Measurements from ENCODE around the gene PYGM. TPM values are rescaled to one million over a fixed set of nuclear protein-coding genes. Genes with fewer than 3 reads are reported as not detected.

The PYGM gene
- total RNA-seq, 1 donor from 2014 or later = 0.34 TPM

GRCh38 chr11:64753380-64754123 is 6.2 kb downstream of the PYGM start:
- DNase-seq = no peak

DNA sequence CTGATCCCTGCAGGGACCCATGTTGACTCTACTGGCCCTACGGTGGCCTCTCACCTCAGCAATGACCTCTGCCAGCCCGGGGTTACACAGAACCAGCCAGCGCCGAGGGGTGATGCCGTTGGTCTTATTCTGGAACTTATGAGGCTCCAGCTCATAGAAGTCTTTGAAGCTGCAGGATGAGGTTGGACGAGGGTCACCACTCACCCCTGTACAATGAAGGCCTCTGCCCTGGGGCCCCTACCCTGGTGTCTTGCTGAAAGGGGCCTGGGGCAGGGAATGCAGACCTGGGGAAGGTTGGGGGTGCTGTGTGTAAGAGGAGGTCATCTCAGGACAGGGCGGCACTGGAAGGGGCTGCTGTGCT is 6.8 kb downstream of the PYGM start:
- no peak for DNase-seq

- DNase-seq = no peak
Measured at GRCh38 chr11:64752175-64752970, 7.4 kb downstream of the PYGM start.

GRCh38 chr11:64751580-64751979 is 8.2 kb downstream of the PYGM start:
- no peak for DNase-seq

- DNase-seq = no peak
Measured at GRCh38 chr11:64751136-64751535, 8.6 kb downstream of the PYGM start.

DNA sequence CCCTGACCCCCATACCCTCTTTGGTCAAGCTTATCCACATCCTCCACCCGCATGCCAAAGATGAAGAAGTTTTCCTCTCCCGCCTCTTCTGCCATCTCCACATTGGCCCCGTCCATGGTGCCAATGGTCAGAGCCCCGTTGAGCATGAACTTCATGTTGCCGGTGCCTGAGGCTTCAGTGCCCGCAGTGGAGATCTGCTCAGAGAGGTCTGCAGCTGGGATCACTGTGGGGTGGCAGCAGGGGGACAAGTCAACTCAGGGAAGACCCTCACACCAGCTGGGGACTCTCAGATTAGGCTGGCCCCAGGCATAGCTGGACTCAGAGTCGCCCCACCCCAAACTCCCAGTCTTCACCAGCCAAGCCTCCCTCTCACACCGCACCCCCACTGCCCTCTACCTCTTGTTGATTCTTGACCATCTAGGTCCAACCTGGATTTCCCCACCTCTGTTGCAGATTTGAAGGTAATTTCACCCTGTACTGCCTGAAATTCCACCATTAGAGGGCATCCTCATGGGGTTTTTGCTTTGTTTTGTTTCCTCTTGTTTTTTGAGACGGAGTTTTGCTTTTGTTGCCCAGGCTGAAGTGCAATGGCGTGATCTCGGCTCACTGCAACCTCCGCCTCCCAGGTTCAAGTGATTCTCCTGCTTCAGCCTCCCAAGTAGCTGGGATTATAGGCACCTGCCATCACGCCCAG is 9.3 kb downstream of the PYGM start:
- no peak for DNase-seq

GRCh38 chr11:64747961-64748665 is 11.7 kb downstream of the PYGM start:
- no peak for DNase-seq

DNA sequence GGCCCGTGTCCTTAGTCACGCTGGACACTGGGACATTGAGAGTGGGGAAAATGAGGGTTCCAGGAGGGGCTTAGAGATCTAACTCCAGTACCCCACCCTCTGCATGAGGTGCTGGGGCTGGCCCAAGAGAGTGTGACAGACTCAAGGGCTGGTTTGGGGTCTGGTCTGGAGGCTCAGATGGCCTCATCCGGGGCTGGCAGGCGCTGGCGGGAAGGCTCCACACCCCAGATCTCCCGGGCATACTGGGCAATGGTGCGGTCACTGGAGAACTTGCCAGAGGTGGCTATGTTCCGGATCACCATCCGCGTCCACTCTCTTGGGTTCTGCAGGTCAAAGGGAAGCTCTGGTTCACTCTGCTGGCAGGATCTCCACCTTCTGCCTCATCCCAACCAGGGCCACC is 13.3 kb downstream of the PYGM start:
- no peak for DNase-seq

- DNase-seq = peak; percentile 67
Measured at GRCh38 chr11:64745521-64746328, 14.0 kb downstream of the PYGM start.

DNA sequence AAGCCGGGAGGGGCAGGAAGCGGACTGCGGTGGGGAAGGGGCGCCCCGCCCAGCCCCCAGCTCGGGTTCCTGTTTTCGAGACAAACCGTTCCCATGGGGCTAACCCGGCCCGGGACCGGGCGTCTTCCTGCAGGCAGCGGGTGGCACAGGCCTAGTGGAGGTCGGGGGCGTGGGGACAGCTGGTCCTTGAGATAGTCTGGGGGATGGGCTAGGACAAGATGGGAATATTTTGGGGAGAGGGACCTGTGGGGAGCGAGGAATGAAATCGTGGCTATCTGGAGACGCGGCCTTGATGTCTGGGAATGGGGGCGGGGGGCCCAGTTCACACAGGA is 14.6 kb downstream of the PYGM start:
- no peak for DNase-seq

DNA sequence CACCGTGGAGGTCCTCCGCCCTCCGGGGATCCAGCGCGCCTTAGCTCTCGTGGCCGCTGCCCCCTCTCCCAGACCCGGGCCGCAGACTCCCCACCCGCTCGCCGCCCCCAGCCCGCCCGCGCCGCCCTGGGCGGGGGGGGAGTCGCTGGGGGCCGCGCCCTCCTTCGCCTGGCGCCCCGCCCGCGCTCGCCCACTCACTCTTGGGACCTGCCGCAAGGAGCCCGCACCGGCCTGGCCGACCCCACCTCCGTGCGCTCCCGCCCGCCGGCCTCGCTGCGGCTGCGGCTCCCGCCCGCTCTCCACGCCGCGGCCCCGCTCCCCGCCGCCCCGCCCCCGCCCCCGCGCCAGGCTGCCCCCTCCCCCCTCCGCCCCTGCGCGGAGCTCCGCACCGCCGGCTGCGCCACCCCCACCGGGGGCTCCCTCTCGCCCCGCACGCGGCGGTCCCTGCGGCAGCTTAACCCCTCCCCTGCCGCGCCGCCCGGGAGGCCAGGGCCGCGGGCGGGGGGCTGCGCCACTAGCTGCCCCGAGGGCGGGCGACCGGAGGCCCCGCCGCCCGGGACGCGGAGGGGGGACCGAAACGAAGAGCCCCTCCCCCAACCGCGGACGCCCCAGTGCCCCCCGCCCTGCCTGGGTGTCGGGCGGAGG is 15.1 kb downstream of the PYGM start:
- no peak for DNase-seq

- peak; percentile 49 for DNase-seq
Measured at GRCh38 chr11:64743591-64744543, 15.9 kb downstream of the PYGM start, which contains the start of gene RASGRP2. Gene RASGRP2 (minus strand): TSS chr11:64744142. CDS start chr11:64742866, 1,276 bp downstream.

DNA sequence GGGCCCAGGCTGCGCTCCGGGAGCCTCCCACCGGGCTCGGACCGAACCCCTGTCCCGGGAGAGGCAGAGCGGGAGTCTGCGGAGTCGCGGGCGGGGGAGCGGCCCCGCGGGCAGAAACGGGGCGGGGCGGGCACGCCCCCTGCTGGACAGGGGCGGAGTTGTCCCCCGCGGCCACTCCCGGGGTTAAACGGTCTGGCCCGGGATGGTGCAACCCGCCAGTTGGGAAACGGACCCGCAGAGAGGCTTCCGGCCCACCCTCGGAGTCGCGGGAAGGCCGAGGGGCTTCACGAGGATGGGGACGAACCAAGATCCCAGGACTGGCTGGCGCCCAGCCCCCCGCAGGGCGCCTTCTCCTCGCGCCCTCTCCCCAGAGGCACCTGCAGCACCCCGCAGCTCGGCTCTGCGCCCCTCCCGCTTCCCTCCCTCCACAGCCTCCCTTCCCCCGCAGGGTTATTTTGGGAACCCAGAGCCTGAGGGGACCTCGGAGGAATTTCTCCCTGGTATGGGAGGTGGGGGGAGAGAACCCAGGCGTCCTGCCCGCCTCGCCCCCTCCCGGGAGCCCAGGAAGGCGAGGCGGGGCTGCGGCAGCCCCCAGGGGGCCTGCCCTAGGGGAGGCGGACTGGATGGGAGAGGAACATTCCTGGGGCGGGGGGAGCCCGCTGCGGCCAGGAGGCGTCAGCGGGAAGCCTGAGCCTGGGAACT is 16.7 kb downstream of the PYGM start:
- peak; percentile 50 for DNase-seq

DNA sequence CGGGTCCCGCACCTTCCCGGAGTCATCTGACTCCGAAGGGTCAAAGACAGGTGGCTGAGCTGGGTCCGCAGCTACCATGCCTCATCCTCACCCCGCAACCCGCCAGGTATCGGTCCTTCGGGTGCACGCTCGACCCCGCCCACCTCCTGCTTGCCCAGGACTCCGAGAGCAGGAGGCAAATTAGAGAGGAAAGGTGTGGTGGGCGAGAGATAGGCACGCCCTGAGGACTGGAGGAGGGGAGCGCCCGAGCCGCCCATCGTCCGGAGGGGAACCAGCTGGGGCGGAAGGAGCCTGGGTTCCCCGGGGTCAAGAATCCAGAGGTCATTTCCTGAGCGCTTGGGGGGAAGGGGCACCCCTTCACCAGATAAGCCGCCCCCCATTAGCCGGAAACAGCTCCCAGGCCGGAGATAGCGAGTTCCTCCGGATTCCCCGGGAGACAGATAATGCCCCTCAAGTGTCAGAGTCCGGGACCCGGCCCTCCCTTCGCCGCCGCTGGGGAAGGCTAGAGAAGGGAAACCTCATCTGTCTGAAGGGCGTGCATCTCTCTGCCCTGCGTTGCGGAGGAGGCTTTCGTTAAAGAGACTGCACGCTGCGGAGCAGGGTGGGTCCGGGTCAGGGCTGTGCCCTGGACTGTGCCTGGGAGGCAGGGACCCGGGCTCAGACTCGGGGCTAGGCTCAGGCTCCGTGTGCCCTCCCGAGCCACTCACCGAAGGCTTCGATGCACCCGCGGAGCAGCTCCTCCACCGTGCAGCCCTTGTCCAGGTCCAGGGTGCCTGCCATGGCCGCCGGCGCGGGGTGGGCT is 17.5 kb downstream of the PYGM start:
- no peak for DNase-seq

DNA sequence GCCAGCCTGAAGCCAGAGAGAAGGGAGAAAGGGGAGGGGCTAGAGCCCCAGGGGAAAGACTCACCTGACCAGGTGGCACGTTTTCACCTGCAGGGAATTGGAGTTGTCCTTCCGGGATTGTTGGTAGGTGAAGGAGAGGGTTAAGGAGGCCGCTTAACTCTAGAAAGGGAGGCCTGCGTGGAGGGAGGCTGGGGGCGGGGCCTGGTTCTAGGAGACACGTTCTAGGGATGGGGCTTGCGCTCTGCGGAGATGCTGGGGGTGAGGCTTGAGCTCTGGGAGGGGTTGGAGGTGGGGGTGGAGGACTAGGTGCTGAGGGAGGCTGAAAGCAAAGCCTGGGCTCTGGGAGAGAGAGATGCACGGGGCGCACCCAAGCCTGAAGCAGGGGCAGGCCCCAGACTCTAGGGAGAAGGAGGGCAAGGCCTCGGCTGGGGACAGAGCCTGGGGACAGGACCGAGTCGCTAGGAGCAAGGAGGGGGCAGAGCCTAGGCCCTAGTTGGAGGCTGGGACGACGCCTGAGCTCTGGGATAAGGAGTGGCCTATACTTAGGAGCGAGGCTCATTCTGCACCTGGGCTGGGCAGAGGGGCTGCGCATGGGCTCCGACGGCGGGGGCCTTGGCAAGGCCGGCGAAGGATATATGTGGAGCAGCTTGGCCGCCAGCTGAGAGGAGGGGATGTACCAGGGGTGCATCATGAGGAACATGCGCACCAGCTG is 18.2 kb downstream of the PYGM start:
- DNase-seq = no peak

- DNase-seq = no peak
Measured at GRCh38 chr11:64739871-64740270, 19.9 kb downstream of the PYGM start.

DNA sequence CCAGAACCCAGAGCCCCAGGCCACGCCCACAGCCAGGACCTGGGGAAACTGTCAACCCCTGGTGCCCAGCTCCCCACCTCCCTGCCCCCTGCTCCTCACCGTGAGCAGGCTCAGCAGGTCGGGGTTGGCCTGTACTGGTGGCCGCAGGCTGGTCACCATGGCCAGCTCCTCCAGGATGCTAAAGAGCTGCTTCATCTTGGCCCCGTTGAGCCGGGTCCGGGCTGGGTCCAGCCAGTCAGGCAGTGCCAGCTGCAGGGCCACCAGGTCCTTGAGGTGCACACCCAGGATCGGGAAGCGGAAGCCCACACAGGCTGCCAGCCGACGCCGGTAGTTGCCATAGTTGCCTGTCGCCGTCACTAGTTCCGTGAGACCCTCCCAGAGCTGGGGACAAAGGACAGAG is 23.1 kb downstream of the PYGM start:
- DNase-seq = no peak

- DNase-seq = no peak
Measured at GRCh38 chr11:64735725-64736259, 24.0 kb downstream of the PYGM start.
